Breast epithelium (tissue), 3 donors: ENCODE data around the gene CSMD2.

Experiments used
- POLR2A ChIP-seq: fragments of 450-650 bp; IDR thresholded peaks from one replicate; pipeline ENCODE4 v1.6.1; 2016; ENCODE audit warnings: antibody characterized with exemption, mild to moderate bottlenecking, moderate library complexity
- TF ChIP-seq, protein P1 (sequence below), 3 donors: fragments of 450-650 bp; IDR thresholded peaks; one replicate each; pipeline ENCODE4 v1.5.1; 2016 to 2017; ENCODE audit warnings: antibody characterized with exemption in 3 of 3, mild to moderate bottlenecking in 3 of 3, moderate library complexity in 3 of 3

DNA sequence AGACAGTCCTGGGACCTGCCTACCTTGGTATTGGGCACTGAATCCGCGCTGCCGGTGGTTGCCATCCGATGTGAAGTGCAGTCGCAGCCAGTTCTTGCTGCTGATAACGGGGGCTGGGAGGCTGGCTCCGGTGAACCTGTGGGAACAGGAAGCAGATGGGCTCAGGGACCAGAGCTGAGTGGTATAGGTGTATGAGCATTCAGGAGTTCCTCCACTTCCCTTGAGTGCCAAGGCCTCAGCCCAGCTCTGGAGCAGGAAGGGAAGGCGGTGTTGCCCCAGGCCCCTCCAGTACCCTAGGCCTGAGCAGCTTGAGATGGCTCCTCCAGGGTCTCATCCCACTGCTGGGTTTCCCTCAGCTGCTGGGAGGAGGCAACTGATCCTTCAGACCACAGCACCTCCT is 318.2 kb downstream of the CSMD2 start:
- no peak for TF ChIP-seq POLR2A
- TF ChIP-seq, protein P1, sequence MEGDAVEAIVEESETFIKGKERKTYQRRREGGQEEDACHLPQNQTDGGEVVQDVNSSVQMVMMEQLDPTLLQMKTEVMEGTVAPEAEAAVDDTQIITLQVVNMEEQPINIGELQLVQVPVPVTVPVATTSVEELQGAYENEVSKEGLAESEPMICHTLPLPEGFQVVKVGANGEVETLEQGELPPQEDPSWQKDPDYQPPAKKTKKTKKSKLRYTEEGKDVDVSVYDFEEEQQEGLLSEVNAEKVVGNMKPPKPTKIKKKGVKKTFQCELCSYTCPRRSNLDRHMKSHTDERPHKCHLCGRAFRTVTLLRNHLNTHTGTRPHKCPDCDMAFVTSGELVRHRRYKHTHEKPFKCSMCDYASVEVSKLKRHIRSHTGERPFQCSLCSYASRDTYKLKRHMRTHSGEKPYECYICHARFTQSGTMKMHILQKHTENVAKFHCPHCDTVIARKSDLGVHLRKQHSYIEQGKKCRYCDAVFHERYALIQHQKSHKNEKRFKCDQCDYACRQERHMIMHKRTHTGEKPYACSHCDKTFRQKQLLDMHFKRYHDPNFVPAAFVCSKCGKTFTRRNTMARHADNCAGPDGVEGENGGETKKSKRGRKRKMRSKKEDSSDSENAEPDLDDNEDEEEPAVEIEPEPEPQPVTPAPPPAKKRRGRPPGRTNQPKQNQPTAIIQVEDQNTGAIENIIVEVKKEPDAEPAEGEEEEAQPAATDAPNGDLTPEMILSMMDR (IDR thresholded peaks at IDR 0.05) = no peak
